Jurkat, Clone E6-1 (cell line): Measurements from ENCODE around the gene ST6GALNAC2.
"Not testable (repeated sequence)": the region's sequence is repeated elsewhere in the genome, so short reads cannot be mapped to it uniquely, and the experiment has no call there.

Experiments used
- DNase-seq: peaks from one replicate; pipeline ENCODE4 v3.0.0-alpha.2; 2011; ENCODE audit warnings: low read depth, low spot score
- H3K4me3 ChIP-seq: 2 replicates; pipeline ENCODE4 v1.5.1; 2011; ENCODE audit warnings: mild to moderate bottlenecking, low read length, control low read depth, moderate library complexity

Gene ST6GALNAC2

GRCh38 chr17:76574166-76574565 is 11.5 kb downstream of the ST6GALNAC2 start:
- DNase-seq: no peak
- no peak overlapping the region for H3K4me3 ChIP-seq

GRCh38 chr17:76573096-76573495 is 12.6 kb downstream of the ST6GALNAC2 start:
- no peak overlapping the region for H3K4me3 ChIP-seq
- no peak for DNase-seq

GRCh38 chr17:76572201-76572910 is 13.3 kb downstream of the ST6GALNAC2 start:
- no peak overlapping the region for H3K4me3 ChIP-seq
- DNase-seq: peak; percentile 32

GRCh38 chr17:76570877-76571471 is 14.7 kb downstream of the ST6GALNAC2 start:
- no peak overlapping the region for H3K4me3 ChIP-seq
- DNase-seq: no peak

- H3K4me3 ChIP-seq: no peak overlapping the region
- DNase-seq: no peak
Observed at GRCh38 chr17:76570457-76570856, 15.2 kb downstream of the ST6GALNAC2 start.

GRCh38 chr17:76569607-76570279 is 15.9 kb downstream of the ST6GALNAC2 start:
- no peak for DNase-seq
- no peak overlapping the region for H3K4me3 ChIP-seq

- DNase-seq: no peak
- no peak overlapping the region for H3K4me3 ChIP-seq
Observed at GRCh38 chr17:76568811-76569221, 16.8 kb downstream of the ST6GALNAC2 start.

GRCh38 chr17:76567634-76568432 is 17.8 kb downstream of the ST6GALNAC2 start:
- H3K4me3 ChIP-seq: no peak overlapping the region
- DNase-seq: no peak

- H3K4me3 ChIP-seq: no peak overlapping the region
- DNase-seq: no peak
Observed at GRCh38 chr17:76566988-76567431, 18.6 kb downstream of the ST6GALNAC2 start.

GRCh38 chr17:76566613-76566943 is 19.1 kb downstream of the ST6GALNAC2 start:
- DNase-seq: no peak

GRCh38 chr17:76565728-76566612 is 19.7 kb downstream of the ST6GALNAC2 start:
- DNase-seq: no peak

More at GRCh38 chr17:76566613-76566943, 19.1 kb downstream of the ST6GALNAC2 start:
- no peak overlapping the region for H3K4me3 ChIP-seq

GRCh38 chr17:76564991-76565727 is 20.5 kb downstream of the ST6GALNAC2 start:
- DNase-seq, H3K4me3 ChIP-seq: not testable (repeated sequence)

More at GRCh38 chr17:76565728-76566612, 19.7 kb downstream of the ST6GALNAC2 start:
- H3K4me3 ChIP-seq: no peak overlapping the region

GRCh38 chr17:76563359-76563758 is 22.3 kb downstream of the ST6GALNAC2 start:
- not testable (repeated sequence) for H3K4me3 ChIP-seq, DNase-seq

- DNase-seq: no peak
- H3K4me3 ChIP-seq: no peak overlapping the region
Observed at GRCh38 chr17:76562734-76563148, 22.9 kb downstream of the ST6GALNAC2 start.

- DNase-seq: no peak
Observed at GRCh38 chr17:76561799-76562268, 23.8 kb downstream of the ST6GALNAC2 start.

GRCh38 chr17:76561332-76561731 is 24.3 kb downstream of the ST6GALNAC2 start:
- DNase-seq: no peak

More at GRCh38 chr17:76561799-76562268, 23.8 kb downstream of the ST6GALNAC2 start:
- H3K4me3 ChIP-seq: no peak overlapping the region

GRCh38 chr17:76560877-76561221 is 24.8 kb downstream of the ST6GALNAC2 start:
- no peak overlapping the region for H3K4me3 ChIP-seq
- DNase-seq: no peak

More at GRCh38 chr17:76561332-76561731, 24.3 kb downstream of the ST6GALNAC2 start:
- H3K4me3 ChIP-seq: no peak overlapping the region
